NCI-H1417 (cell line): Measurements from ENCODE around the gene LITAFD.
"Not testable (repeated sequence)": the region's sequence is repeated elsewhere in the genome, so short reads cannot be mapped to it uniquely, and the experiment has no call there.

Source experiments
- DNase-seq, 3 experiments: peaks; one replicate each; lab custom pipeline; 2025; lab: John Stamatoyannopoulos, UW

Gene LITAFD

GRCh38 chr16:8894736-8895334 lies 12.7 kb downstream of the LITAFD start:
- no peak for DNase-seq

DNA sequence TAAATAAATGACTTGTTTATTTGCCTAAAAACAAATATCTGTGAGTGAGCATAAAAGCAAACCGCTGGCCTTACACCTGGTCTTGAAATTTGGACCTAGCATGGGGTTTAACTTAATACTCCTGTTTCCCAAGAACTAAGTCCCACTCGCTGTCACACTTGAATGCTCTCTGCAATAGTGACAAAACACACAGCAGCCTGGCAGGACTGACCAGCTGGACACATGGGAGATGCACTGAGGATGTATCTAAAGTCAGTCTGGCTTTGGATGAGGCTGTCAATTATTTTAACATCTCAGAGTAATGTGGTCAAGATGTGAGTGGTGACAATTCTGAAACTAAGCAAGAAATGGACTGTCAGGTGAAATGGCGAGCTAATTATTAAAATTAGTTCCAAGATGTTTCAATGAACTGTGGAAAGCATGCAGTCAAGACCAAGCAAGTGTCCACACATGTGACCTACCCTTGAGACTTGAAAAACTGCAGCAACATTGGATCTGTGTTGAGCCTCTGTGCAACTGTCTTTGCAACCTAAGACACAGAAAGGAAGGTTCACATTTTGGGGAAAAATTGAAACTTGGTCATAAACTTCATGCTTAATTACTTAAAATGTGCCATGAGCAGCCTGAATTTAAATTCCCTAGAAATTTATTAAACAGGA lies 16.6 kb downstream of the LITAFD start:
- DNase-seq = no peak

- DNase-seq = no peak
Observed at GRCh38 chr16:8899709-8900317, 17.7 kb downstream of the LITAFD start.

DNA sequence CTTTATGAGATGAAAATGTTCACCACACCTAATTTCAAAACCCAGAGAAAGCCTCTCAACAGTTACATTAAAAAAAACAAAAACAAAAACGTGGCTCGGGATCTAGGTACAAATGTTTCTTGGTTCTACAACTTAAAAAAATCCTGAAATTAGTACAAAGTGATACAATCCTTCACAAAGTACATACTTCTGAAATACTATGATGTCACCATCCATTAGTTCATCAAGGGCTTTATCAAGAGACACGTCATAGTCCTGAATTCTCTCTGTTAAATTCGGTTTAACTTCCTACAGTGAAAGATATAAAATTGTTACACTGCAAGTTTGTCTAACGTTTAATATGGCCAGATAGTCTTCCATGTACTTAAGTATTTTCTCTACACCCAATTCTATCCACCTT lies 18.2 kb downstream of the LITAFD start:
- no peak for DNase-seq

- no peak for DNase-seq
Observed at GRCh38 chr16:8901320-8901861, 19.2 kb downstream of the LITAFD start.

DNA sequence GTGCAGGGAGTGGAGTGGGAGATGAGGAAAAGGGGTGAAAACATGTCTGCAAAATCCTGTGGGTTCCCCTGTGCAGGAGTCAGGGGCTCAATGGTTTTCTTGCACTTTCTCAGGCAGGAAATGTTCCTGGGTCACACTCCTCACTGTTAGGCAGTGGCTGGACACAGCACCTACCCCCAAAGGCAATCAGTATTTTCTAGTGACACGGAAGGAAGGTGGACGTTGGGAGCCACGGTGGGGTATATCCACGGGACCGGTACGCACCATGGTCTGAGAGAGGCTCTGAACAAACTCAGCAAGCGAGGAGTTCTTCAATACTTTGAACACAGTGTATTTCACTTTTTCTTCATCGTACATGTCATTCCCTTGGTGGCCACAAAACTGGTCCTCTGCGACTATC lies 20.9 kb downstream of the LITAFD start:
- DNase-seq = no peak

- DNase-seq = no peak
Observed at GRCh38 chr16:8904018-8904430, 21.9 kb downstream of the LITAFD start.

GRCh38 chr16:8905168-8905762 lies 23.1 kb downstream of the LITAFD start:
- DNase-seq = peak; percentile 1 to 54 (median 12)

- DNase-seq = no peak
Observed at GRCh38 chr16:8905795-8906591, 23.8 kb downstream of the LITAFD start.

- DNase-seq = no peak
Observed at GRCh38 chr16:8907096-8907495, 24.9 kb downstream of the LITAFD start.

DNA sequence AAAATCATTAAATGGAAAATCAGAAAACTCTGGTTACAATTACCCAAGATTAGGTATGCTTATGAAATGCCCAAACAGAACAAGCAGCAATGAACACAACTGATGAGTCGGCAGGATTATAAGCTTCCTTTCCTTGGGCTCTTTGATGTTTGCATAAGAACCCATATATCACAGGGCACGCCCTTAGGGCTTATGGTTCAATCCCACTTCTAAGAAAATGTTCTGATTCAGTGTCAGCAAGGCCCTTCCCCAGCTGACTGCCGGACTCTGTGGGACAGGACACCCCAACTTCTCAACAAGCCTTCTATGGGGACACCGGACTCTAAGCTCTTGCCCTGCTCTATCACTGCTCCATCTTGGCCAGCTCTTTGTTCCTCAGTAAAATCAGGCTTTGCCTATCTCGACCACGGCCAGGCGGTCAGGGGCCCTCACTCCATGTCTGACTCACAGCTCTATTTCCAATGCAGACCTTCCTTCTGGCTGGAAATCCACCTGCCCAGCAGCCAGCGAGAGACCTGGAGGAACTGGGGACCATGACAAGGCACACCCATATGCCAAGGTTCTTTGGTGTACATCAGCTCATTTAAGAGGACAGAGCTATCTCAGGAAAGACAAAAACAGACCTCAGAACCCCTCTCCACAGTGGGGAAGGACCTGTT lies 26.8 kb downstream of the LITAFD start:
- DNase-seq = no peak

DNA sequence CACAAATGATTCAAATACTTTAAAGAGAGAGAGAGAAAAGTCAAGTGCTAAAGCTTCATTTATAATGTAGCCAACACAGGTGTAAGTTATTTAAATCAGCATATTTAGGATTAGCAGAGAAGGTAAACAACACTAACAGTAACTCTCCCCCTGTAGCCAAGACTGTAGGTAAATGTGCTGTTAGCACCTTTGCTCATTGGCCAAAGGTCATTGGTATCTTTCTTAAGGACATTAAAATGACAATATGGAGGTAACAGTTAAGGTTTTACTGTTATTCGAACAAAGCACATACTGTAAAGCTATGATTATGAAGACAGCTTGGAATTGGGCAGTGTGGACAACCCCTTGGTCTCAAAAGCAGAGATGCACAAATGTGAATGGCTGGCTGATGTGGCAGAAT lies 28.7 kb downstream of the LITAFD start:
- DNase-seq = no peak

- DNase-seq = no peak
Observed at GRCh38 chr16:8912793-8913192, 30.6 kb downstream of the LITAFD start.

DNA sequence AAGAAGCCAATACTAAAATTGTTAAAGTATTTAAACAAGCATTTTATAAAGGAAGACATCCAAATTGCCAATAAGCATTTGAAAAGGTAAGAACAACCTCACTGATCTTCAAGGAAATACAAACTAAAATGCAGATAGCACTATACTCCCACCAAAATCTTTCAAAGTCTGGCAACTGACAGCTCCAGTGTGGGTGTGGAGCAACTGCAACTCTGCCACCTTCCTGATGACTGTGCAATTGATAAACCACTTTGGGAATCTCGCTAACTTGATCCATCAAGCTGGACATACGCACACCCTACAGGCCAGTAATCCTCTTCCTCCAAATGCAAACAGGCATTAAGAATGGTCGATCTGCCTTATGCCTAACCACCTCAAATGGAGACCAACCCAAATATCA lies 31.9 kb downstream of the LITAFD start:
- no peak for DNase-seq

GRCh38 chr16:8915722-8916301 lies 33.7 kb downstream of the LITAFD start:
- DNase-seq = peak in 1 of 3 experiments; percentile 8

DNA sequence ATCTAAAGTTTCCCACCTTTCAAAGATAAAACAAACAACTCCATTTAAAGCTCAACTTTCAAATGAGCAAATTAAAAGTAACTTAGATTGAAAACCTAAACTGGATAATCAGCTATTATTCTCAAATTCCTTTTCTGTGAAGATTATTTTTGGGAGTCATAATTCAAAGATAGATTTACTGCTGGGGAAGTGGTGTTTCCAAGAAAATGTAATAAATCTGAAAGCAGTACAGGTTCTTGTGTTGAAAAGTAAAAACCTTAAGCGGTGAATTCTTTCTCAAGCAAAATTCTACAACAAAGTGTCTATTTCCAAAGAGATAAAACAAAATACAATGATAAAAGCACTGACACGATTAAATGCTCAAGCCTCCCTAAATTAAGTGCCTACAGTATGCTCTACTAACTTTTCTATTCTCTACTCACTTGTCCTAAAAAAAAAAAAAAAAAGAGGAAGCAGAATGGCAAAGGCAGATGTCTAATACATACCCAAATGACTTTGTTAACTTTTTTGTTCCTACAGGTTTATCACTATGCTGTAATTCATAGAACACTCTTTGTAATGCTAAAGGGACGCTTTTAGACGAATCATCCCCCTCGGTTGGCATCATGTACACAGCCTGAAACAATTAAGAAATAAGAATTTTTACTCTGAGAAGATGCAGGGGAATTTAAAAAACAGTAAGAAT lies 34.5 kb downstream of the LITAFD start:
- DNase-seq = no peak

DNA sequence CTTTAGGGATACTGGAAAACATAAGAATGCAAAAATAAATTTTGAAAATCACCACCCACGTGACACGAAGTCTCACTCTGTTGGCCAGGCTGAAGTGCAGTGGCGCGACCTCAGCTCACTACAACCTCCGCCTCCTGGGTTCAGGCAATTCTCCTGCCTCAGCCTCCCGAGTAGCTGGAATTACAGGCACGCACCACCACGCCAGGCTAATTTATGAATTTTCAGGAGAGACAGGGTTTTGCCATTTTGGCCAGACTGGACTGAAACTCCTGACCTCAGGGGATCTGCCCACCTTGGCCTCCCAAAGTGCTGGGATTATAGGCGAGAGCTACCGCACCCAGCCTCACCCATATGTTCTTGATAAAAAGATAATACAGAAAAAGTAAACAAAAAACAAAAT lies 35.2 kb downstream of the LITAFD start:
- not testable (repeated sequence) for DNase-seq

DNA sequence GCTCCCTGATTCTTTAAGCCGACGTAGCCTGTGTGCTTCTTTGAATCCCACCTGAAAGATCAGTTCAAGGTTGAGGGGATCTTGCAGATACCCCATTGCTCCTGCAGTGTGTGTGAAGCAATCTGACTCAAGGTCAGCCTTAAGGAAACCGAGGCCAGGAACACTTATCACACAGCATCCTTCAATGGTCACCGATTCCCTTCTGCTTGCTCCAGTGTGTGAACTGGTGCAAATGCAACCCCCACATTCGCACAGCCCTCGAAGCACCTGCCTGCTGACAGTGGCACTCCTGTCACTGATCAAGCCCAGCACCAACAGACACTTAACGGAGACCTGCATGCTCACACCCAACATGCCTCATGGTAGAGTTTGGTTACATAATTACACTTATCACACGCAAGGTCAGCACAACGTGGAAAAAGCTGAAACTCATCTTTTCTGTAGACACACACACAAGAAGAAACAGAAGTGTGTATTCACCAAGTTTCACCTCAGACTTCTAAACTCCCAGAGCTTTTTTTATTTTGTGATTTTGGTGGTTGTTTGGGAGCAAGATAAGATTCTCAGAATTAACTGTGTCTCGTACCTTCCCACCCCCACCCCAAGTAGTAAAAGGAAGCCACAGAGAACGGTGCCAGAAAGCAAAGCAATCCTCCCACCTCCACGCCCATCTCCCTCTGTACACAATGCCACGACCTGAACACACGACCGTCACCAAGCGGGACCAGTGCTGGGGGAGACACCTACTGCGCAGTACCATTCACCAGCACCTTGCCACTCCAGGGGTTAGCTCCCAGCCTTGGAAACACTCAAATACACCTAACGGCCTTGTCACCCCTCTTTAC lies 37.2 kb downstream of the LITAFD start:
- DNase-seq = no peak

GRCh38 chr16:8919934-8920462 lies 37.8 kb downstream of the LITAFD start:
- peak in 2 of 3 experiments; percentile 34 to 76 for DNase-seq
